ENCODE measurements around the gene NYNRIN.

The NYNRIN gene

GRCh38 chr14:24398293-24398652, 530 bp upstream of the NYNRIN start:
- no peak for TF ChIP-seq POLR2A (IDR thresholded peaks at IDR 0.05; ENCODE audit: low read depth, low read length)
- no peak for TF ChIP-seq POLR2AphosphoS5 (IDR thresholded peaks at IDR 0.05; ENCODE audit: low read depth, low read length)
- TF ChIP-seq TAF1 (IDR thresholded peaks at IDR 0.05; ENCODE audit: borderline replicate concordance, low read depth, low read length): no peak
- no peak for DNase-seq (ENCODE audit: insufficient read length)
- no peak for FAIRE-seq

DNA sequence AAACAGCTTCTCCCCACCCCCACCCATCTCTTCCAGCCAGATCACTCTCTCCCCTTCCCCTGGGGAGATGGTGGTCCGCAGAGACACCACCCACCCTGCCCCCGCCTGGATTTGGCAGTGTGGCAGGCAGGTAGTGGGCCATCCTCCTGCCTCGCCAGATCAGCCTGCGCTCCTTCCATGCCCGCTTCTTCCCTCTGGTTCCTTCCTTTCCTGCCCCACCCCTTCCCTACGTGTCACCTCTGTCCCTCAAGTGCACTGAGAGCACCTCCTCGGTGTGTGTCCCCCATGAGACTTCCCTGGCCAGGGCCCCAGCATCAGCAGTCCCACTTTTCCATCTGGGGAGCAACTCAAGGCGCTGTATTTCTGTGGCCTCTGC, 632 bp downstream of the NYNRIN start:
- FAIRE-seq: no peak
- DNase-seq (ENCODE audit: insufficient read length): no peak

DNA sequence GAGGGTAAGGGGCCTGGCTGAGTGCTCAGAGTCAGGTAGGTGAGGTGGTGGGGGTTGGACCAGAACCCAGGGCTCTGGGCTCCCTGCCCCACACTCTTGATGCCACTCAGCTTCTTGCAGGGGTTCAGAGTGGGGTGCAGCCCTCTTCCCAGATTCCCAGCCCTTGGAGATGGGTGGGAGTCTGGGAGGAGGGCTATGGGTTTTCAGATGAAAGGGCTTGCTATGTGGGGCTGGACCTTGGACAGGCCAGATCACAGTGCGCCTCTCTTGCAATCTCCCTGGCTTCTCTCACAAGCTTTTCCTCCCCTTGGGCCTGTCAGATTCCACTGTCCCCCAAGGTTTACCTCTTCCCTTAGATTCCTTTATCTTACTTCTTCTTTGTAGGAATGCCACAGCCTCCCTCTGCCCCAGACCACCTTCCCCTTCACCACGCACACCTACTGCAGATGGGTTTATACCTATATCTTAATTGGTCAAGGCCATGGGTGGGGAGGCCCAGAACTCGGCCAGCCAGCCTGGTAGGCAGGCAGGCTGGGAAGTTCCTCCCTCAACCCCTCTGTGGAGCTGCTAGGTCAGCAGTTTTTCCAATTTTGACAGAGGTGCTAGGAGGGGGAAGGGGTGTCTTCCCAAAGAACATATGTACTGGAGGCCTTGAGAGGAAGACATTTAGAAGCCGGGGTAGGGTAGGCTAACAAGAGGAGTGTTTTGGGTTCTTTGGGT, 1.4 kb downstream of the NYNRIN start:
- TF ChIP-seq TAF1 (IDR thresholded peaks at IDR 0.05; ENCODE audit: borderline replicate concordance, low read depth, low read length): no peak
- TF ChIP-seq POLR2AphosphoS5 (IDR thresholded peaks at IDR 0.05; ENCODE audit: low read depth, low read length): no peak
- TF ChIP-seq POLR2A (IDR thresholded peaks at IDR 0.05; ENCODE audit: low read depth, low read length): no peak
- DNase-seq (ENCODE audit: insufficient read length) (no peak), FAIRE-seq (no peak)

More for the DNA sequence above, 632 bp downstream of the NYNRIN start:
- TF ChIP-seq TAF1 (IDR thresholded peaks at IDR 0.05; ENCODE audit: borderline replicate concordance, low read depth, low read length) (no peak), POLR2AphosphoS5 (IDR thresholded peaks at IDR 0.05; ENCODE audit: low read depth, low read length) (no peak), POLR2A (IDR thresholded peaks at IDR 0.05; ENCODE audit: low read depth, low read length) (no peak)

DNA sequence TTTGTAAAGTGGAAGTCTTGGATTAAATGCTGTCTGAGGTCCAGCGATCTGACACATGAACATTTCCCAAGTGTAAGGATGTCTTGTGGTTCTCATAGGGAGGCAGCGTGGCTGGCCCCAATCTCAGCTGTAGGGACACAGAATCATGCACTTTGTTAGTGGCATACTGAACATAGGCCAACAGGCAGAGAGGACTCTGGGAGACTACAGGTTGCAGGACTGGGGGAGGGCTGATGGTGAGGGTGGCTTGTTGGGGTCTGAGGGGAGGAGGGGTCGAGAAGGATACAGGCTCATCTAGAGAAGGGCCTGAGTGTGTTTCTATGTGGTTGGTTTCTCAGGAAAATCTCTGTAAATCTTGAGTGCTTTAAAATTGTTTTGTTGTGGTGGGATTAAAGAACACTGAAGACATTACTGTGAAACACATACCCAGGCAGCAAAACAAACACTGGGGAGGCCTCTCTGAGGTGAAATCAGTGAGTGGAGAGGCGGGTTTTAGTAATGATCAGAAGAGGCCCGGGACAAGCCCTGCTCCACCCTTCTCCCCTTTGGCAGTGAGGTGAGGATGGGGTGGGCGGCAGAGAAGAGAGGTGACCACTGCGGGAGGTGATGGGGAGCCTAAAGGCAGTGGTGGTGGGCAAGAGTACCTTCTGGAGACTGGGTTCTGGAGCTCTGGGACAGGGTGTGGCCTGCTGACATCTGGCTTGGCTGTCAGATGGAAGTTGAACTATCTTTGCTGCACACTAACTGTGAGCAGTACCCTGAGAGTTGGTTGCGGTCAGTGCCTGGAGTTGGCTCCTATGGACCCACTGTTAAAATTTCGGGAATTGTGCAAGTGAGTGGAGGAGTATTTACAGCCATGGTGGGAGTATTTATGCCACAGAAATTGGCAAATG, 3.3 kb downstream of the NYNRIN start:
- DNase-seq (ENCODE audit: insufficient read length): no peak
- no peak for TF ChIP-seq POLR2AphosphoS5 (IDR thresholded peaks at IDR 0.05; ENCODE audit: low read depth, low read length)
- FAIRE-seq: no peak

- FAIRE-seq (no peak), DNase-seq (ENCODE audit: insufficient read length) (no peak)
- TF ChIP-seq TAF1 (IDR thresholded peaks at IDR 0.05; ENCODE audit: borderline replicate concordance, low read depth, low read length) (no peak), POLR2AphosphoS5 (IDR thresholded peaks at IDR 0.05; ENCODE audit: low read depth, low read length) (no peak), POLR2A (IDR thresholded peaks at IDR 0.05; ENCODE audit: low read depth, low read length) (no peak)
These were observed 4.6 kb downstream of the NYNRIN start for GRCh38 chr14:24403294-24403998.

DNA sequence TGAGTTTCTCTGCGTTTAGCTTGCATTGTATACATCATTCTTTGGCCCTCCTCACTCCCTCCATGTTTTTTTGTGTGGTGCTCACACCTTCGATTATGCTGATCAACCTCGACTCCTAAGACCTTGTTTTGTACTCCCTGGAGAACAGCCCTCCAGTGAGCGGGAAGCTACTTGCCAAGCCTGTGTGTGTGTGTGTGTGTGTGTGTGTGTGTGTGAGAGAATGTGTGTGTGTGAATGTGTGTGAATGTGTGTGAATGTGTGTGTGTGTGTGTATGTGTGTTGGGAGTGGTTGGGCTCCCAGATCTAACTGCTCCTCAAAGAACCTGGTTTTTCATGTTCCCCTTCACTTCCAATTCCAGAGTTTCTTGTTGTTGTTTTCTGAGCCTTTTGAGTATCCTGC, 6.0 kb downstream of the NYNRIN start:
- FAIRE-seq: peak; percentile 53
- TF ChIP-seq TAF1 (IDR thresholded peaks at IDR 0.05; ENCODE audit: borderline replicate concordance, low read depth, low read length): no peak
- no peak for TF ChIP-seq POLR2AphosphoS5 (IDR thresholded peaks at IDR 0.05; ENCODE audit: low read depth, low read length)
- no peak for TF ChIP-seq POLR2A (IDR thresholded peaks at IDR 0.05; ENCODE audit: low read depth, low read length)
- DNase-seq (ENCODE audit: insufficient read length): no peak

DNA sequence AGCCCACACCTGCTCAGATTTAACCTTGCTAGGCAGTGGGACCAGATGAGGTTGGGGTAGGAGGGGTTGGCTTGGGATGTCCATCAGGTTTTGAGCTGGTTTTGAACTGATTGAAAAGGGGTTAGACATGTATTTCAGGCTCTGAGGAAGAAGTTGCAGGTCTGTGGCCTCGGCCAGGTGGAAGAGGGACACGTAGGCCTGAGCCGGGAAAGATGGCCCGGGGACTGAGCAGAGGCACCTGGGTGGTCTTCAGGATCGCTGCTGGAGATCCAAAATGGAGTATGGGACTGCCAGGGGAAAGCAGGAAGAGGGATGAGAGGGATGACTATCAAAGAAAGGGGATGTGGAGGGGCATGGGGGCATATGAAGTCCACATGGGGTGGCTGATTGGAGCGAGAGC, 7.6 kb downstream of the NYNRIN start:
- no peak for FAIRE-seq
- TF ChIP-seq POLR2A (IDR thresholded peaks at IDR 0.05; ENCODE audit: low read depth, low read length) (no peak), TAF1 (IDR thresholded peaks at IDR 0.05; ENCODE audit: borderline replicate concordance, low read depth, low read length) (no peak), POLR2AphosphoS5 (IDR thresholded peaks at IDR 0.05; ENCODE audit: low read depth, low read length) (no peak)
- DNase-seq (ENCODE audit: insufficient read length): no peak

DNA sequence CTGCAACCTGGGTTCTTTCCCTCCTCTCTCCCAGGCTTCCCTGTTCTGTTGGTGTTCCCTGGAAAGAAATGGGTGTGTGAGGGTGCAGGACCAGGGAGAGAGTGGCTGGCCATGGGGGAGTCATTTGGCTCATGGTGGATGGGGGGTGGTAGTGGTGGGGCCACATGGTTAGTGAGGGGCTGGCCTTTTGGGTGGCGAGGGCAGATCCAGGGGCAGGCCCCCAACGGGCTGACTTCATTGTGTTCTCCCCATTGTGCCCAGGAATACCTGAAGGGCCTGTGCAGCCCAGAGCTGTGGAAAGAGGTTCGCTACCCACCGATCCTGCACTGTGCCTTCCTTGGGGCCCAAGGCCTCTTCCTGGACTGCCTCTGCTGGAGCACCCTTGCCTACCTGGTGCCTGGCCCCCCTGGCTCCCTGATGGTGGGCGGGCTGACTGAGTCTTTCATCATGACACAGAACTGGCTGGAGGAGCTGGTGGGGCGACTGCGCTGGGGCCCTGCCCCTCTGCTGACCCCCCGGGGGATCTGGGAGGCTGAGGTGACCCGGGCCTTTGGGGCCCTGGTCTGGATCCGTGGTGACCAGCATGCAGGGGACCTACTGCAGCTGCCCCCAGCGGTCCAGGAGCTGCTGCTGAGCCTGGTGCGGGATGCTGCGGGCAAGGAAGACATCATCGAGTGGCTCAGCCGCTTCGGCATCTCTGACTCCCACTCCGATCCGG, 9.0 kb downstream of the NYNRIN start:
- TF ChIP-seq POLR2A (IDR thresholded peaks at IDR 0.05; ENCODE audit: low read depth, low read length) (no peak), POLR2AphosphoS5 (IDR thresholded peaks at IDR 0.05; ENCODE audit: low read depth, low read length) (no peak), TAF1 (IDR thresholded peaks at IDR 0.05; ENCODE audit: borderline replicate concordance, low read depth, low read length) (no peak)
- FAIRE-seq (no peak), DNase-seq (ENCODE audit: insufficient read length) (no peak)

- TF ChIP-seq POLR2A (IDR thresholded peaks at IDR 0.05; ENCODE audit: low read depth, low read length) (no peak), TAF1 (IDR thresholded peaks at IDR 0.05; ENCODE audit: borderline replicate concordance, low read depth, low read length) (no peak), POLR2AphosphoS5 (IDR thresholded peaks at IDR 0.05; ENCODE audit: low read depth, low read length) (no peak)
- no peak for DNase-seq (ENCODE audit: insufficient read length)
- FAIRE-seq: no peak
These were observed 10.0 kb downstream of the NYNRIN start for GRCh38 chr14:24408764-24409163.

DNA sequence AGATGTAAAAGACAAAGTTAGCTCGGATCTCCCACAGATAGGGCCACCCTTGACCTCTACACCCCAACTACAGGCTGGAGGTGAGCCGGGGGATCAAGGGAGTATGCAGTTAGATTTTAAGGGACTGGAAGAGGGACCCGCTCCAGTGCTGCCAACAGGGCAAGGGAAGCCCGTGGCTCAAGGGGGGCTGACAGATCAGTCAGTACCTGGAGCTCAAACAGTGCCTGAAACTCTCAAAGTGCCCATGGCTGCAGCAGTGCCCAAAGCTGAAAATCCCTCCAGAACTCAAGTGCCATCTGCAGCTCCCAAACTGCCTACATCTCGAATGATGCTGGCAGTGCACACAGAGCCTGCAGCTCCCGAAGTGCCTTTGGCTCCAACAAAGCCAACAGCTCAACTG, 10.4 kb downstream of the NYNRIN start:
- no peak for FAIRE-seq
- no peak for TF ChIP-seq POLR2AphosphoS5 (IDR thresholded peaks at IDR 0.05; ENCODE audit: low read depth, low read length)
- no peak for TF ChIP-seq POLR2A (IDR thresholded peaks at IDR 0.05; ENCODE audit: low read depth, low read length)
- no peak for TF ChIP-seq TAF1 (IDR thresholded peaks at IDR 0.05; ENCODE audit: borderline replicate concordance, low read depth, low read length)
- no peak for DNase-seq (ENCODE audit: insufficient read length)

- no peak for DNase-seq (ENCODE audit: insufficient read length)
- FAIRE-seq: no peak
- TF ChIP-seq POLR2A (IDR thresholded peaks at IDR 0.05; ENCODE audit: low read depth, low read length): no peak
- no peak for TF ChIP-seq POLR2AphosphoS5 (IDR thresholded peaks at IDR 0.05; ENCODE audit: low read depth, low read length)
- TF ChIP-seq TAF1 (IDR thresholded peaks at IDR 0.05; ENCODE audit: borderline replicate concordance, low read depth, low read length): no peak
These were observed 11.2 kb downstream of the NYNRIN start for GRCh38 chr14:24409956-24410355.
